ENCODE results near the gene MEG3. TPM values are rescaled to one million over a fixed set of nuclear protein-coding genes. Genes with fewer than 3 reads are reported as not detected.

The MEG3 gene
- total RNA-seq, 5 donors from 2014 or later (not counting 1 experiment from before 2014, with no cell fraction given), result 2.3 to 3.4 (median 2.4) TPM; not detected in 2

GRCh38 chr14:100893760-100894159, 67.8 kb downstream of the MEG3 start:
- Histone ChIP-seq H3K4me1 (ENCODE audit: control insufficient read depth in 1 of 2, extremely low read depth in 1 of 2, insufficient read depth in 2 of 2, low read length in 2 of 2) (no peaks in the 10 kb centered on the region), H3K27me3 (replicated peaks in 1 of 2; ENCODE audit: control insufficient read depth in 2 of 2, extremely low read depth in 1 of 2, insufficient read depth in 2 of 2, low read length in 1 of 2) (peaks cover 0 to 63% of the 10 kb centered on the region in 2 experiments), H3K9me3 (no peaks in the 10 kb centered on the region), H3K27ac (ENCODE audit: low read length) (no peak overlapping the region), H3K36me3 (ENCODE audit: control insufficient read depth in 2 of 2, extremely low read depth in 1 of 2, insufficient read depth in 1 of 2, low read length in 1 of 2) (no peaks in the 10 kb centered on the region), H3K4me3 (ENCODE audit: control insufficient read depth in 1 of 2, extremely low read depth in 1 of 2, low read length in 1 of 2) (no peak overlapping the region)
- H3K27me3 Mint-ChIP-seq, result peaks cover 22 to 34% of the 10 kb centered on the region in 2 donors
- CTCF ChIA-PET, result no interaction called here
- H3K27ac Mint-ChIP-seq, result no peak overlapping the region
- H3K4me1 Mint-ChIP-seq, result no peaks in the 10 kb centered on the region
- 75% methylated on average over 10 of the region's 11 CpGs for WGBS (ENCODE audit: insufficient coverage)
- no peaks in the 10 kb centered on the region for H3K9me3 Mint-ChIP-seq
- DNase-seq (no peak), ATAC-seq (replicated peaks in 1 of 4) (no peak)
- POLR2A ChIA-PET, result no interaction called here
- H3K36me3 Mint-ChIP-seq, result no peaks in the 10 kb centered on the region
- no peak overlapping the region for H3K4me3 Mint-ChIP-seq

GRCh38 chr14:100894416-100894815, 68.5 kb downstream of the MEG3 start:
- no peak for ATAC-seq (replicated peaks in 1 of 4)
- peaks cover 27 to 38% of the 10 kb centered on the region in 2 donors for H3K27me3 Mint-ChIP-seq
- CTCF ChIA-PET, result no interaction called here

GRCh38 chr14:100895411-100895810, 69.5 kb downstream of the MEG3 start:
- ChIA-PET POLR2A (no interaction called here), CTCF (no interaction called here)
- Mint-ChIP-seq H3K4me3 (no peak overlapping the region), H3K27me3 (peaks cover 31 to 45% of the 10 kb centered on the region in 2 donors), H3K27ac (no peak overlapping the region), H3K9me3 (no peaks in the 10 kb centered on the region), H3K36me3 (no peaks in the 10 kb centered on the region), H3K4me1 (no peaks in the 10 kb centered on the region)
- WGBS (ENCODE audit: insufficient coverage), result 82% methylated on average over 3 of the region's 6 CpGs
- Histone ChIP-seq H3K36me3 (ENCODE audit: control insufficient read depth in 2 of 2, extremely low read depth in 1 of 2, insufficient read depth in 1 of 2, low read length in 1 of 2) (no peaks in the 10 kb centered on the region), H3K9me3 (no peaks in the 10 kb centered on the region), H3K4me3 (ENCODE audit: control insufficient read depth in 1 of 2, extremely low read depth in 1 of 2, low read length in 1 of 2) (no peak overlapping the region), H3K4me1 (ENCODE audit: control insufficient read depth in 1 of 2, extremely low read depth in 1 of 2, insufficient read depth in 2 of 2, low read length in 2 of 2) (no peaks in the 10 kb centered on the region), H3K27ac (ENCODE audit: low read length) (no peak overlapping the region), H3K27me3 (replicated peaks in 1 of 2; ENCODE audit: control insufficient read depth in 2 of 2, extremely low read depth in 1 of 2, insufficient read depth in 2 of 2, low read length in 1 of 2) (peaks cover 0 to 70% of the 10 kb centered on the region in 2 experiments)
- ATAC-seq (replicated peaks in 1 of 4) (no peak), DNase-seq (no peak)

More at GRCh38 chr14:100894416-100894815, 68.5 kb downstream of the MEG3 start:
- no peaks in the 10 kb centered on the region for H3K9me3 Mint-ChIP-seq
- no peaks in the 10 kb centered on the region for H3K36me3 Mint-ChIP-seq
- no peak overlapping the region for H3K27ac Mint-ChIP-seq
- POLR2A ChIA-PET, result no interaction called here
- WGBS (ENCODE audit: insufficient coverage), result 80% methylated on average over 4 of the region's 6 CpGs
- H3K27me3 ChIP-seq (replicated peaks in 1 of 2; ENCODE audit: control insufficient read depth in 2 of 2, extremely low read depth in 1 of 2, insufficient read depth in 2 of 2, low read length in 1 of 2), result peaks cover 0 to 69% of the 10 kb centered on the region in 2 experiments
- no peaks in the 10 kb centered on the region for H3K9me3 ChIP-seq
- H3K4me1 ChIP-seq (ENCODE audit: control insufficient read depth in 1 of 2, extremely low read depth in 1 of 2, insufficient read depth in 2 of 2, low read length in 2 of 2), result no peaks in the 10 kb centered on the region
- no peaks in the 10 kb centered on the region for H3K4me1 Mint-ChIP-seq
- H3K4me3 Mint-ChIP-seq, result no peak overlapping the region
- H3K36me3 ChIP-seq (ENCODE audit: control insufficient read depth in 2 of 2, extremely low read depth in 1 of 2, insufficient read depth in 1 of 2, low read length in 1 of 2), result no peaks in the 10 kb centered on the region
- no peak overlapping the region for H3K4me3 ChIP-seq (ENCODE audit: control insufficient read depth in 1 of 2, extremely low read depth in 1 of 2, low read length in 1 of 2)
- no peak overlapping the region for H3K27ac ChIP-seq (ENCODE audit: low read length)
- DNase-seq, result no peak

- Histone ChIP-seq H3K4me1 (ENCODE audit: control insufficient read depth in 1 of 2, extremely low read depth in 1 of 2, insufficient read depth in 2 of 2, low read length in 2 of 2) (no peaks in the 10 kb centered on the region), H3K27me3 (replicated peaks in 1 of 2; ENCODE audit: control insufficient read depth in 2 of 2, extremely low read depth in 1 of 2, insufficient read depth in 2 of 2, low read length in 1 of 2) (peaks cover 0 to 70% of the 10 kb centered on the region in 2 experiments), H3K9me3 (no peaks in the 10 kb centered on the region), H3K27ac (ENCODE audit: low read length) (no peak overlapping the region), H3K36me3 (ENCODE audit: control insufficient read depth in 2 of 2, extremely low read depth in 1 of 2, insufficient read depth in 1 of 2, low read length in 1 of 2) (no peaks in the 10 kb centered on the region), H3K4me3 (ENCODE audit: control insufficient read depth in 1 of 2, extremely low read depth in 1 of 2, low read length in 1 of 2) (no peak overlapping the region)
- ATAC-seq (replicated peaks in 1 of 4) (no peak), DNase-seq (no peak)
- ChIA-PET POLR2A (no interaction called here), CTCF (no interaction called here)
- Mint-ChIP-seq H3K9me3 (no peaks in the 10 kb centered on the region), H3K36me3 (no peaks in the 10 kb centered on the region), H3K4me1 (no peaks in the 10 kb centered on the region), H3K4me3 (no peak overlapping the region), H3K27me3 (peaks cover 31 to 53% of the 10 kb centered on the region in 2 donors), H3K27ac (no peak overlapping the region)
- WGBS (ENCODE audit: insufficient coverage), result 81% methylated on average over 12 of the region's 22 CpGs
Observed at GRCh38 chr14:100896369-100897060, 70.6 kb downstream of the MEG3 start.

- no peak for ATAC-seq (replicated peaks in 1 of 4)
- CTCF ChIA-PET, result no interaction called here
- 75% methylated on average over 9 of the region's 11 CpGs for WGBS (ENCODE audit: insufficient coverage)
- no peaks in the 10 kb centered on the region for H3K4me1 Mint-ChIP-seq
- no peak overlapping the region for H3K4me3 Mint-ChIP-seq
- H3K27me3 ChIP-seq (replicated peaks in 1 of 2; ENCODE audit: control insufficient read depth in 2 of 2, extremely low read depth in 1 of 2, insufficient read depth in 2 of 2, low read length in 1 of 2), result peaks cover 0 to 73% of the 10 kb centered on the region in 2 experiments
- no peaks in the 10 kb centered on the region for H3K36me3 ChIP-seq (ENCODE audit: control insufficient read depth in 2 of 2, extremely low read depth in 1 of 2, insufficient read depth in 1 of 2, low read length in 1 of 2)
- no peaks in the 10 kb centered on the region for H3K4me1 ChIP-seq (ENCODE audit: control insufficient read depth in 1 of 2, extremely low read depth in 1 of 2, insufficient read depth in 2 of 2, low read length in 2 of 2)
- H3K27ac Mint-ChIP-seq, result no peak overlapping the region
- no peak overlapping the region for H3K27ac ChIP-seq (ENCODE audit: low read length)
- H3K36me3 Mint-ChIP-seq, result no peaks in the 10 kb centered on the region
- H3K9me3 ChIP-seq, result no peaks in the 10 kb centered on the region
- POLR2A ChIA-PET, result no interaction called here
- DNase-seq, result no peak
- no peak overlapping the region for H3K4me3 ChIP-seq (ENCODE audit: control insufficient read depth in 1 of 2, extremely low read depth in 1 of 2, low read length in 1 of 2)
- H3K9me3 Mint-ChIP-seq, result no peaks in the 10 kb centered on the region
- H3K27me3 Mint-ChIP-seq, result peaks cover 42 to 68% of the 10 kb centered on the region in 2 donors
Observed at GRCh38 chr14:100898465-100898864, 72.5 kb downstream of the MEG3 start.

- Histone ChIP-seq H3K27me3 (replicated peaks in 1 of 2; ENCODE audit: control insufficient read depth in 2 of 2, extremely low read depth in 1 of 2, insufficient read depth in 2 of 2, low read length in 1 of 2) (peaks cover 0 to 74% of the 10 kb centered on the region in 2 experiments), H3K4me3 (ENCODE audit: control insufficient read depth in 1 of 2, extremely low read depth in 1 of 2, low read length in 1 of 2) (no peak overlapping the region), H3K4me1 (ENCODE audit: control insufficient read depth in 1 of 2, extremely low read depth in 1 of 2, insufficient read depth in 2 of 2, low read length in 2 of 2) (no peaks in the 10 kb centered on the region), H3K9me3 (no peaks in the 10 kb centered on the region), H3K36me3 (ENCODE audit: control insufficient read depth in 2 of 2, extremely low read depth in 1 of 2, insufficient read depth in 1 of 2, low read length in 1 of 2) (no peaks in the 10 kb centered on the region), H3K27ac (ENCODE audit: low read length) (no peak overlapping the region)
- ATAC-seq (replicated peaks in 1 of 4) (no peak), DNase-seq (no peak)
- ChIA-PET CTCF (no interaction called here), POLR2A (no interaction called here)
- H3K27ac Mint-ChIP-seq, result no peak overlapping the region
- WGBS (ENCODE audit: insufficient coverage), result 81% methylated on average over 15 of the region's 21 CpGs
- H3K9me3 Mint-ChIP-seq, result no peaks in the 10 kb centered on the region
- H3K27me3 Mint-ChIP-seq, result peaks cover 43 to 74% of the 10 kb centered on the region in 2 donors
- no peaks in the 10 kb centered on the region for H3K36me3 Mint-ChIP-seq
- H3K4me1 Mint-ChIP-seq, result no peaks in the 10 kb centered on the region
- no peak overlapping the region for H3K4me3 Mint-ChIP-seq
Observed at GRCh38 chr14:100898935-100899883, 73.3 kb downstream of the MEG3 start.

Measured in T-cell (primary cell).